ENCODE results near the gene HIVEP2.

HIVEP2 gene

GRCh38 chr6:142737368-142738034 is 207.5 kb downstream of the HIVEP2 start:
- Histone ChIP-seq H3K9ac (ENCODE audit: low read depth, low read length) (no peak overlapping the region), H3K4me1 (ENCODE audit: control insufficient read depth, insufficient read depth, low read length) (no peaks in the 10 kb centered on the region)

DNA sequence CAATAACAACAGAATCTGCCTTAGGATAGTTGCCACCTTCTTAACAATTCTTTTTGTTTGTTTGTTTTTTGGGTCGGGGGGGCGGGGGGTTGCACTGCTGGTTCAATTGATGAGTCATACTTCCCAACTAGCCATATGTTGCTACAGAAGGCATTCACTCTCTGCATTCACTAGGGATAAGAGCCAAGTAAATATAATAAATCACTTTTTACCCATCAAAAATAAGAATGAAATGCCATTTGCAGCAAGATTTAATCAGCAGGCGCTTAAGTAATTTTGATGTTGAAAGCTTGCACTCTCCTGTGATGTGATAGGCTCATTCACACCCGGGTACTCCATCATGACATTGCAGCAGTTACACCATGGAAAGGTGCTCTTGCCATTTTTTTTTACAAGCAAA is 209.8 kb downstream of the HIVEP2 start:
- Histone ChIP-seq H3K27me3 (ENCODE audit: control insufficient read depth, insufficient read depth, low read length) (no peaks in the 10 kb centered on the region), H3K9me3 (replicated peaks; ENCODE audit: low read length) (no peaks in the 10 kb centered on the region), H3K9ac (ENCODE audit: low read depth, low read length) (no peak overlapping the region), H3K36me3 (ENCODE audit: insufficient read depth, low read length) (no peaks in the 10 kb centered on the region), H3K4me2 (ENCODE audit: low read length) (no peak overlapping the region), H3K4me3 (ENCODE audit: low read length) (no peak overlapping the region), H3K4me1 (ENCODE audit: control insufficient read depth, insufficient read depth, low read length) (no peaks in the 10 kb centered on the region)

More at GRCh38 chr6:142737368-142738034, 207.5 kb downstream of the HIVEP2 start:
- H3K4me3 ChIP-seq (ENCODE audit: low read length), result no peak overlapping the region
- H3K36me3 ChIP-seq (ENCODE audit: insufficient read depth, low read length), result no peaks in the 10 kb centered on the region
- H3K9me3 ChIP-seq (replicated peaks; ENCODE audit: low read length), result no peaks in the 10 kb centered on the region
- H3K4me2 ChIP-seq (ENCODE audit: low read length), result no peak overlapping the region
- no peaks in the 10 kb centered on the region for H3K27me3 ChIP-seq (ENCODE audit: control insufficient read depth, insufficient read depth, low read length)

- no peak overlapping the region for H3K4me2 ChIP-seq (ENCODE audit: low read length)
- H3K9me3 ChIP-seq (replicated peaks; ENCODE audit: low read length), result no peaks in the 10 kb centered on the region
- no peaks in the 10 kb centered on the region for H3K36me3 ChIP-seq (ENCODE audit: insufficient read depth, low read length)
- H3K9ac ChIP-seq (ENCODE audit: low read depth, low read length), result no peak overlapping the region
- H3K27me3 ChIP-seq (ENCODE audit: control insufficient read depth, insufficient read depth, low read length), result no peaks in the 10 kb centered on the region
- no peak overlapping the region for H3K4me3 ChIP-seq (ENCODE audit: low read length)
- H3K4me1 ChIP-seq (ENCODE audit: control insufficient read depth, insufficient read depth, low read length), result no peaks in the 10 kb centered on the region
These were observed 212.2 kb downstream of the HIVEP2 start for GRCh38 chr6:142732790-142733189.

GRCh38 chr6:142731611-142732010 is 213.4 kb downstream of the HIVEP2 start:
- Histone ChIP-seq H3K4me3 (ENCODE audit: low read length) (no peak overlapping the region), H3K9me3 (replicated peaks; ENCODE audit: low read length) (no peaks in the 10 kb centered on the region)

GRCh38 chr6:142729618-142730017 is 215.4 kb downstream of the HIVEP2 start:
- H3K27me3 ChIP-seq (ENCODE audit: control insufficient read depth, insufficient read depth, low read length), result no peaks in the 10 kb centered on the region
- H3K9me3 ChIP-seq (replicated peaks; ENCODE audit: low read length), result no peaks in the 10 kb centered on the region
- H3K4me1 ChIP-seq (ENCODE audit: control insufficient read depth, insufficient read depth, low read length), result no peaks in the 10 kb centered on the region
- H3K36me3 ChIP-seq (ENCODE audit: insufficient read depth, low read length), result no peaks in the 10 kb centered on the region
- no peak overlapping the region for H3K9ac ChIP-seq (ENCODE audit: low read depth, low read length)
- no peak overlapping the region for H3K4me2 ChIP-seq (ENCODE audit: low read length)
- H3K4me3 ChIP-seq (ENCODE audit: low read length), result no peak overlapping the region

More at GRCh38 chr6:142731611-142732010, 213.4 kb downstream of the HIVEP2 start:
- no peak overlapping the region for H3K4me2 ChIP-seq (ENCODE audit: low read length)
- no peak overlapping the region for H3K9ac ChIP-seq (ENCODE audit: low read depth, low read length)
- no peaks in the 10 kb centered on the region for H3K27me3 ChIP-seq (ENCODE audit: control insufficient read depth, insufficient read depth, low read length)
- H3K36me3 ChIP-seq (ENCODE audit: insufficient read depth, low read length), result no peaks in the 10 kb centered on the region
- no peaks in the 10 kb centered on the region for H3K4me1 ChIP-seq (ENCODE audit: control insufficient read depth, insufficient read depth, low read length)

GRCh38 chr6:142728910-142729481 is 216.0 kb downstream of the HIVEP2 start:
- no peaks in the 10 kb centered on the region for H3K36me3 ChIP-seq (ENCODE audit: insufficient read depth, low read length)
- no peaks in the 10 kb centered on the region for H3K9me3 ChIP-seq (replicated peaks; ENCODE audit: low read length)
- H3K4me2 ChIP-seq (ENCODE audit: low read length), result no peak overlapping the region
- H3K9ac ChIP-seq (ENCODE audit: low read depth, low read length), result no peak overlapping the region
- no peaks in the 10 kb centered on the region for H3K27me3 ChIP-seq (ENCODE audit: control insufficient read depth, insufficient read depth, low read length)
- no peaks in the 10 kb centered on the region for H3K4me1 ChIP-seq (ENCODE audit: control insufficient read depth, insufficient read depth, low read length)
- H3K4me3 ChIP-seq (ENCODE audit: low read length), result no peak overlapping the region

- Histone ChIP-seq H3K9ac (ENCODE audit: low read depth, low read length) (no peak overlapping the region), H3K9me3 (replicated peaks; ENCODE audit: low read length) (no peaks in the 10 kb centered on the region), H3K4me1 (ENCODE audit: control insufficient read depth, insufficient read depth, low read length) (no peaks in the 10 kb centered on the region), H3K27me3 (ENCODE audit: control insufficient read depth, insufficient read depth, low read length) (no peaks in the 10 kb centered on the region), H3K36me3 (ENCODE audit: insufficient read depth, low read length) (no peaks in the 10 kb centered on the region), H3K4me2 (ENCODE audit: low read length) (no peak overlapping the region), H3K4me3 (ENCODE audit: low read length) (no peak overlapping the region)
These were observed 216.6 kb downstream of the HIVEP2 start for GRCh38 chr6:142728364-142728763.

GRCh38 chr6:142726616-142727015 is 218.4 kb downstream of the HIVEP2 start:
- no peaks in the 10 kb centered on the region for H3K27me3 ChIP-seq (ENCODE audit: control insufficient read depth, insufficient read depth, low read length)
- no peak overlapping the region for H3K4me3 ChIP-seq (ENCODE audit: low read length)
- no peak overlapping the region for H3K9ac ChIP-seq (ENCODE audit: low read depth, low read length)
- H3K4me2 ChIP-seq (ENCODE audit: low read length), result no peak overlapping the region
- no peaks in the 10 kb centered on the region for H3K4me1 ChIP-seq (ENCODE audit: control insufficient read depth, insufficient read depth, low read length)
- H3K9me3 ChIP-seq (replicated peaks; ENCODE audit: low read length), result no peaks in the 10 kb centered on the region
- H3K36me3 ChIP-seq (ENCODE audit: insufficient read depth, low read length), result no peaks in the 10 kb centered on the region

- Histone ChIP-seq H3K36me3 (ENCODE audit: insufficient read depth, low read length) (no peaks in the 10 kb centered on the region), H3K4me3 (ENCODE audit: low read length) (no peak overlapping the region), H3K27me3 (ENCODE audit: control insufficient read depth, insufficient read depth, low read length) (no peaks in the 10 kb centered on the region), H3K4me1 (ENCODE audit: control insufficient read depth, insufficient read depth, low read length) (no peaks in the 10 kb centered on the region), H3K9me3 (replicated peaks; ENCODE audit: low read length) (no peaks in the 10 kb centered on the region), H3K9ac (ENCODE audit: low read depth, low read length) (no peak overlapping the region), H3K4me2 (ENCODE audit: low read length) (no peak overlapping the region)
These were observed 219.8 kb downstream of the HIVEP2 start for GRCh38 chr6:142725024-142725770.

DNA sequence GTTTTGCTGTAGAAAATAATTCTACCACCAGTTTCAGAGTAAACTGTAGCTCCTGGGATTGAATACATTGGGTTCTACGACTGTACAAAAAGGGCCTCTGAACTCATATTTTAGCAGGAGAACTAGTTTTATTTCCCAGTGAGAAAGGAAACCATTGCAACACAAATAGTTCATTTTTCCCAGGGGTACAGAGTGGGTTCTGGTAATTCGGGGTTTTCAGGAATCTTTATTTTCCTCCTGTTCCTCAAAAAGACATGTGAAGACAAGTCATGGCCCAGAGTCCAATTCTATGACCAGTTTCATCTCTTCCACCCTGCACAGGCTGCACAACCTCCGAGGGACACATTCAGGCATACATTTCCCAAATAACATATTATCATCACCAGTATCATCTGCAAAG is 222.1 kb downstream of the HIVEP2 start:
- Histone ChIP-seq H3K4me1 (ENCODE audit: control insufficient read depth, insufficient read depth, low read length) (no peaks in the 10 kb centered on the region), H3K27me3 (ENCODE audit: control insufficient read depth, insufficient read depth, low read length) (no peaks in the 10 kb centered on the region), H3K36me3 (ENCODE audit: insufficient read depth, low read length) (no peaks in the 10 kb centered on the region), H3K4me3 (ENCODE audit: low read length) (no peak overlapping the region), H3K4me2 (ENCODE audit: low read length) (no peak overlapping the region), H3K9me3 (replicated peaks; ENCODE audit: low read length) (no peaks in the 10 kb centered on the region), H3K9ac (ENCODE audit: low read depth, low read length) (no peak overlapping the region)

GRCh38 chr6:142722012-142722411 is 223.0 kb downstream of the HIVEP2 start:
- Histone ChIP-seq H3K36me3 (ENCODE audit: insufficient read depth, low read length) (no peaks in the 10 kb centered on the region), H3K4me3 (ENCODE audit: low read length) (no peak overlapping the region)

More at GRCh38 chr6:142722012-142722411, 223.0 kb downstream of the HIVEP2 start:
- Histone ChIP-seq H3K9me3 (replicated peaks; ENCODE audit: low read length) (no peaks in the 10 kb centered on the region), H3K9ac (ENCODE audit: low read depth, low read length) (no peak overlapping the region), H3K27me3 (ENCODE audit: control insufficient read depth, insufficient read depth, low read length) (no peaks in the 10 kb centered on the region), H3K4me2 (ENCODE audit: low read length) (no peak overlapping the region), H3K4me1 (ENCODE audit: control insufficient read depth, insufficient read depth, low read length) (no peaks in the 10 kb centered on the region)

Measured in skeletal muscle satellite cell (primary cell).